RWPE2 (cell line): ENCODE measurements around the gene RPS8.

Experiments
- ATAC-seq: fragments of 200-7000 bp; cut with Tn5 transposase; 3 replicates; pipeline ENCODE4 v1.9.1; 2021; ENCODE audit warnings: low read depth
- DNase-seq: peaks from one replicate; pipeline ENCODE4 v3.0.0-alpha.2; 2020; ENCODE audit warnings: low spot score
- H3K27ac ChIP-seq: fragments of 450-650 bp; 2 replicates; pipeline ENCODE4 v1.5.1; 2017; ENCODE audit warnings: mild to moderate bottlenecking; ENCODE audit not compliant: poor library complexity, severe bottlenecking
- H3K27me3 ChIP-seq: fragments of 250-450 bp; sonication (Bioruptor Pico); 2 replicates; pipeline ENCODE4 v1.5.1; 2021; ENCODE audit warnings: mild to moderate bottlenecking, moderate library complexity; ENCODE audit not compliant: insufficient read depth, poor library complexity, severe bottlenecking
- H3K36me3 ChIP-seq: fragments of 250-450 bp; sonication (Bioruptor Pico); 2 replicates; pipeline ENCODE4 v1.5.1; 2020; ENCODE audit warnings: low read depth, mild to moderate bottlenecking, moderate library complexity
- H3K4me1 ChIP-seq: fragments of 250-450 bp; sonication (Bioruptor Pico); 2 replicates; pipeline ENCODE4 v1.5.1; 2021; ENCODE audit warnings: mild to moderate bottlenecking, moderate library complexity; ENCODE audit not compliant: insufficient read depth, poor library complexity, severe bottlenecking
- H3K4me3 ChIP-seq: fragments of 250-450 bp; sonication (Bioruptor Pico); 2 replicates; pipeline ENCODE4 v1.5.1; 2021; ENCODE audit warnings: mild to moderate bottlenecking, moderate library complexity; ENCODE audit not compliant: severe bottlenecking
- H3K9me3 ChIP-seq: fragments of 250-450 bp; sonication (Bioruptor Pico); 2 replicates; pipeline ENCODE4 v1.5.1; 2021; ENCODE audit warnings: mild to moderate bottlenecking, moderate library complexity; ENCODE audit not compliant: severe bottlenecking
- TF ChIP-seq, protein P1 (sequence below): fragments of 450-650 bp; IDR thresholded peaks from one replicate; pipeline ENCODE4 v1.5.1; 2017; ENCODE audit warnings: mild to moderate bottlenecking, moderate library complexity; ENCODE audit not compliant: poor library complexity, severe bottlenecking

RPS8 gene

DNA sequence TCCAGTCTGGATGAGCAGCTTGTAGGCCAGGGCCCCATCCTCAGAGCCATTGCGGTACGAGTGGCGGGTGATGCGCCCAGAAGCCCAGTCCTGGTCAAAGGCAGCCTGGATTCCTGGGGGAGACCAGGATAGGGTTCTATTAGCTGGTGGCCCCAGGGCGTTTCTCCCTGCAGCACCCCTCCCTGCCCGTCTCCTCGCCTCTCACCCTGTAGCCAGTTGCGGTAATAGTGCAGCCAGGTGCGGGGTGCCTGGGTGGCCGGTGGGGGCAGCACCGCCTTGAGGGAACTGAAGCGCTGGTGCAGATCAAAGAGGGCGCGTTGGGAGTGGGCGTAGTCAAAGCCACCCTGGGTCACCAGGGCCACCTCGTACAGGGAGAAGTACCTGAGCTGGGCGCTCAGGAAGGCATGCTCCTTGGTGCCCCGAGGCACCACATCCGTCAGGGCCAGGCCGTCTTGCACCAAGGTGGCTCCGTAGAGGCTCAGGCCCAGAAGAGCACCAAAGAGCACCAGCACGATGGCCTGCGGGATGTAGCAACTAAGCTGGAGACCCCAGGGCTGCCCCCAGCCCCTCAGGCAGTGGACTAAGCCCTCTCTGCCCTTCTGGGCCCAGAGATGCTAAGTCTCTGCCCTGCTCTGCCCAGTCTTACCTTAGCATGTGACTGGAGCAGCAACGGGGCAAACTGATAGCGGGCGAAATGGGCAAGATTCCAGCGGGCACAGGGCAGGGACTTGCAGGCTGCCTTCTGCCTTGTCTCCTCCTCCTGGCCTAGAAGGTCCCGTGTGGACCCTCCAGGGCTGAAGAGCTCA is 52.1 kb downstream of the RPS8 start:
- ATAC-seq (no peak), DNase-seq (no peak)
- Histone ChIP-seq H3K4me3 (no peak overlapping the region), H3K36me3 (no peaks in the 10 kb centered on the region), H3K27me3 (no peaks in the 10 kb centered on the region), H3K9me3 (no peaks in the 10 kb centered on the region), H3K27ac (no peak overlapping the region), H3K4me1 (no peaks in the 10 kb centered on the region)
- TF ChIP-seq, protein P1, sequence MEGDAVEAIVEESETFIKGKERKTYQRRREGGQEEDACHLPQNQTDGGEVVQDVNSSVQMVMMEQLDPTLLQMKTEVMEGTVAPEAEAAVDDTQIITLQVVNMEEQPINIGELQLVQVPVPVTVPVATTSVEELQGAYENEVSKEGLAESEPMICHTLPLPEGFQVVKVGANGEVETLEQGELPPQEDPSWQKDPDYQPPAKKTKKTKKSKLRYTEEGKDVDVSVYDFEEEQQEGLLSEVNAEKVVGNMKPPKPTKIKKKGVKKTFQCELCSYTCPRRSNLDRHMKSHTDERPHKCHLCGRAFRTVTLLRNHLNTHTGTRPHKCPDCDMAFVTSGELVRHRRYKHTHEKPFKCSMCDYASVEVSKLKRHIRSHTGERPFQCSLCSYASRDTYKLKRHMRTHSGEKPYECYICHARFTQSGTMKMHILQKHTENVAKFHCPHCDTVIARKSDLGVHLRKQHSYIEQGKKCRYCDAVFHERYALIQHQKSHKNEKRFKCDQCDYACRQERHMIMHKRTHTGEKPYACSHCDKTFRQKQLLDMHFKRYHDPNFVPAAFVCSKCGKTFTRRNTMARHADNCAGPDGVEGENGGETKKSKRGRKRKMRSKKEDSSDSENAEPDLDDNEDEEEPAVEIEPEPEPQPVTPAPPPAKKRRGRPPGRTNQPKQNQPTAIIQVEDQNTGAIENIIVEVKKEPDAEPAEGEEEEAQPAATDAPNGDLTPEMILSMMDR: no peak

DNA sequence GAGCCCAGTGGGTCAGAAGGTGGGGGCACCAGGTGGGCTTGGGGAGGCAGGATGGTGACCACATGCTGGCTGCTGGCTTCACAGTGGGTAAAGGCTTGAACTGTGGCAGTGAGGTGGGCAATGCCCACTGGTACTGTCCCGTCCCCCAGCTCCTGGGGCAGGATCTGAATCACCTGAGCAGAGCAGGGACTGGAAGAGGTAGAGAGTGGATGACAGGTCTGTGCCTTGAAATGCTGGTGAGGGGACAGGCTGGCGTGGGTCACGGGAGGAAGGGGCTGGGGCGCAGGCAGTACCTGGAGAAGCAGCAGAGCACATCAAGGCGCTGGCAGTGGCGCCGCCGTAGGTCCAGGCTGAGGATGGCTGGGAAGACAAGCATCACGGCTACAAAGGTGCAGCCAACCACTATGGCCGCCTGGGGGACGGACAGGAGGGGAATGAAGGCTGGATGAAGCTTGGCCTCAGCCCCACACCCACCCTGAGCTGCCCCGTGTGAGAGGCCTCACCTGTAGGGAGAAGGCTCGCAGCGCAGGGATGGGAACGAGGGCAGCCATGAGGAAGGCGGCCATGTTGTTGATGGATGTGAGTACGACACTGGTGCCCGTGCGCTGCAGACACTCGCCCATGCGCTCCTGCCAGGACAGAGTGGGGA is 52.8 kb downstream of the RPS8 start:
- no peak overlapping the region for H3K4me3 ChIP-seq
- no peaks in the 10 kb centered on the region for H3K9me3 ChIP-seq
- H3K27ac ChIP-seq: no peak overlapping the region
- ATAC-seq: no peak
- no peaks in the 10 kb centered on the region for H3K36me3 ChIP-seq
- no peaks in the 10 kb centered on the region for H3K27me3 ChIP-seq
- DNase-seq: no peak
- TF ChIP-seq, protein P1: no peak
- H3K4me1 ChIP-seq: no peaks in the 10 kb centered on the region
